Eye (tissue), 1 donor: Measurements from ENCODE around the gene RTEL1.
A peak's percentile ranks its signal among the peaks of the same experiment; 100 is the strongest.
"Not testable (repeated sequence)": the region's sequence is repeated elsewhere in the genome, so short reads cannot be mapped to it uniquely, and the experiment has no call there.

Experiments used
- DNase-seq: peaks from one replicate; pipeline ENCODE4 v3.0.0-alpha.2; 2015

The RTEL1 gene

DNA sequence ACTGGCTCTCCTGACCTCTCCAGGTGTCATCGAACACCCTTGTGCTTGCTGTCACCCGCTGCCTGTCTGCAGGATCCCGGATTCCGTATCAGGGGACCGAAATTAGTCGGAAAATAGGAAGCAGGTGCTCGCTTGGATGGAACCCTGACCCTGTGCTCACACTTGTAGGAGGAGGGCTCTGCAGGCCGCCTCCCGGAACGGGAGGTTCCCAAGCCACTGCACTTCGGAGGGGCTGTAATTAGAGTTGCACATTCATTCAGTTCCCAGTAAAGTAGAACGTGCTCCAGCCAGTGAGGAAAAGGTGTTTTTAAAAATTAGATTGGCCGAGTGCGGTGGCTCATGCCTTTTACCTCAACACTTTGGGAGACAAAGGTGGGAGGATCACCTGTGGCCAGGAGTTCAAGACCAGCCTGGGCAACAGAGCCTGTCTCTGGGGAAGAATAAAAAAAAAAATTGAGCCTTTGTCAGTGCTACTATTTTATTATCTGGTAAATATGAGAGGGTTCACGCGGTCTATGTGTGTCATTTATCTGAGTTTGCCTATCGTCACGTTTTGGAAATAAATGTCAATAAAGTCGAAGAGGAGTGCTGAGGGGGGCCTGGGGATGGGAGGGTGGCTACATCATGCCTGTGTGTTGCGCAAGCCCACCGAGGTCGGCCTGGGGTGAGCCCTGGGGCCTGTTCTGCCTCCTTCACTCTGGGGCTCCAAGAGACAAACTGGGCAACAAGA, 29.7 kb upstream of the RTEL1 start:
- DNase-seq: peak; percentile 47

DNA sequence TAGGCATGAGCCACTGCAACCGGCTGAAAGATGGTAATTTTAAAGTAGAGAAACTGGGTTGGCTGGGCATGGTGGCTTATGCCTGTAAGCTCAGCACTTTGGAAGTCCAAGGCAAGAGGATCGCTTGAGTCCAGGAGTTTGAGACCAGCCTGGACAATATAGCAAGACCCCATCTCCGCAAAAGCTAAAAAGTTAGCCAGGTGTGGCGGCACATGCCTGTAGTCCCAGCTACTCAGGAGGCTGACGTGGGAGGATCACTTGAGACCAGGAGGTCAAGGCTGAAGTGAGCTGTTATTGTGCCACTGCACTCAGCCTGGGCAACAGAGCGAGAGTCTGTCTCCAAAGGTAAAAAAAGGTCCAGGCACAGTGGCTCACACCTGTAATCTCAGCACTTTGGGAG, 27.2 kb upstream of the RTEL1 start:
- DNase-seq: not testable (repeated sequence)

DNA sequence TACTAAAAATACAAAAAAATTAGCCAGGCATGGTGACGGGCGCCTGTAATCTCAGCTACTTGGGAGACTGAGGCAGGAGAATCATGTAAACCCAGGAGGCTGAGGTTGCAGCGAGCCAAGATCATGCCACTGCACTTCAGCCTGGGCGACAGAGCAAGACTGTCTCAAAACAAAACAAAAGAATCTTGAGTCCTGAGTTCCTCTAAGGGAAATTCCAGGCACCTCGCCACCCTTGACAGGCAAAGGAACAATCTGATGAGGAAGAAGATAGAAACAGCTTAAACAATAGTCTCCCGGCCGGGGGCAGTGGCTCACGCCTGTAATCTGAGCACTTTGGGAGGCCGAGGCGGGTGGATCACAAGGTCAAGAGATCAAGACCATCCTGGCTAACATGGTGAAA, 26.7 kb upstream of the RTEL1 start:
- not testable (repeated sequence) for DNase-seq

- DNase-seq: no peak
Measured at GRCh38 chr20:63633732-63634131, 24.4 kb upstream of the RTEL1 start.

- DNase-seq: no peak
Measured at GRCh38 chr20:63635431-63636141, 22.5 kb upstream of the RTEL1 start.

- peak; percentile 79 for DNase-seq
Measured at GRCh38 chr20:63636752-63637628, 21.1 kb upstream of the RTEL1 start.

GRCh38 chr20:63639093-63639975, 18.8 kb upstream of the RTEL1 start:
- no peak for DNase-seq

DNA sequence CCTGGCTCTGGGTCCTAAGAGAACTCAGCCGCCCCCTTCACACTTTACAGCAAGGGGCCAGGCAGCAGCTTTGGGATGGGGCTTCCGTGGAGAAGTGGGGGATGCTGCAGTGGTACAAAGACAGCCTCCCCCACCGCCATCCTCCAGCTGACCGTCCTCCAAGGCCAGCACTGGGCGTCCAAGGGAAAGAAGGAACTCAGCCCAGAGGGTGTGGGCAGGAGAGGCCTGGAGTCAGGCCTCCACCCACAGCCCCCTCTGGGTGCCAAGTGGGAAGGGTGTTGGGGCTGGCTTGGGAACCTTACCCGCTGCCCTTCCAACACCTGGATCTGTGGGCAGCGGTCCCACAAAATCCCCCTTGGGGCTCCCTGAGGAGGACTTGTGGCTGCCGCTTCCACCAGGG, 18.0 kb upstream of the RTEL1 start:
- DNase-seq: no peak

GRCh38 chr20:63640686-63641085, 17.4 kb upstream of the RTEL1 start:
- not testable (repeated sequence) for DNase-seq

- DNase-seq: no peak
Measured at GRCh38 chr20:63641146-63641791, 16.8 kb upstream of the RTEL1 start.

DNA sequence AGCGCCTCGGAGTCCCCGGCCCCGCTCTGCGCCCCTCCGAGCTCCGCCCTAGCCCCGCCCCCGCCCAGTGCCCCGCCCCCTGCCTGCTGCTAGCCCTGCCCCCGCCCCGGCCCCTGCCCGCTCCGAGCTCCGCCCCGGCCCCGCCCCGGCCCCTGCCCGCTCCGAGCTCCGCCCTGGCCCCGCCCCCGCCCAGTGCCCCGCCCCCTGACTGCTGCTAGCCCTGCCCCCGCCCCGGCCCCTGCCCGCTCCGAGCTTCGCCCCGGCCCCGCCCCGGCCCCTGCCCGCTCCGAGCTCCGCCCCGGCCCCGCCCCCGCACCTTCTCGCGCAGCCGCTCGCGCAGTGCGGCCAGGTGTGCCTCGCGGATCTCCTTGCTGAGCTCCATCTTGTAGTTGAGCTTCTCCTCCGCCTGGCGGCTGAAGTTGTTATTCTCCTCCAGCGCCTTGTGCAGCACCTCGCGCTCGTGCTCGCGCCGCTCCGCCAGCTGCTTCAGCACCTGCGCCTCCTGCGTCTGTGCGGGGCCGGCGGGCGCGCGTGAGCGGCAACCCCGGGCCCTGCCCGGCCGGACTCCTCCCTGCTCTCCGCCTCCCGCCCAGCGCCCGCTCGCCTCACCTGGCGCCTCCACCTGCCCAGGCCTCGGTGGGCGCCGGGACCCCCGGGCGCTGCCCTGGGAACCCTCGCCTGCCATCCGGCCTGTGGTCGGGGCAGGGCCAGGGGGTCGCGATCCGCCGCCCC, 16.2 kb upstream of the RTEL1 start:
- peak; percentile 93 for DNase-seq

GRCh38 chr20:63642527-63643247, 15.4 kb upstream of the RTEL1 start:
- peak; percentile 42 for DNase-seq

GRCh38 chr20:63643499-63643898, 14.6 kb upstream of the RTEL1 start:
- DNase-seq: no peak

- DNase-seq: no peak
Measured at GRCh38 chr20:63643946-63644345, 14.2 kb upstream of the RTEL1 start.

DNA sequence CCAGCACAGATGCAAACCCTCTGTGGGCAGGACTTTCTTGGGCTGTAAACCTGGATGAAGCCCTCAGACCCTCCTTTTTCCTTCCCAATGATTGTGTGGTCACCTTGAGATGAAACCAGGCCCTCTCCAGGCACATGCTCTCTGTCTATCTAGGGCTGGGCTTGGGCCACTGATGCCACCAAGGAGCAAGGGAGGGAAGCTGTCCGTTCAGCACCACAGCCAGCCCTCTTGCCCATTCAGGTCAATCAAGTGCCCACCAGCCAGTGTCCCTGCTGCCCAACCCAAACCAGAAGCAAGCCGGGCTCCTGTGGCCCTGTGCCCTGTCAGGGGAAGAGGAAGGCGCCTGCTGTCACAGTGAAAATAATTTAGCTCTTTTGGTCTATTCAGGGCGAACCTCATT, 12.9 kb upstream of the RTEL1 start:
- no peak for DNase-seq

DNA sequence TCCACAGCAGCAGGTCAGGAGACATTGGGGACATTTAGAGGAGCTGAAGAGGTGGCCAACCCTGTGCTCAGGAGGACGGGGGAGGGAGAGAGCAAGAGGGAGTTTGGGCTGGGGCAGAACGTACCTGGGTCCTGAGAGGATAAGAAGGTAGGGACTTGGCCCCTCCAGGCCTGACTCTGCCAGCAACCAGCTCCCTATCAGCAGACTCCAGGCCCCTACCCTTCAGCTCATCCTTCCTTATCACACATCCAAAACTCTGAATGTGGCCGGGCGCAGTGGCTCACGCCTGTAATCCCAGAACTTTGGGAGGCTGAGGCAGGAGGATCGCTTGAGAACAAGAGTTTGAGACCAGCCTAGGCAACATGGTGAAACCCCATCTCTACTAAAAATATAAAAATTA, 9.9 kb upstream of the RTEL1 start:
- no peak for DNase-seq

- DNase-seq: no peak
Measured at GRCh38 chr20:63648895-63649589, 9.1 kb upstream of the RTEL1 start.

DNA sequence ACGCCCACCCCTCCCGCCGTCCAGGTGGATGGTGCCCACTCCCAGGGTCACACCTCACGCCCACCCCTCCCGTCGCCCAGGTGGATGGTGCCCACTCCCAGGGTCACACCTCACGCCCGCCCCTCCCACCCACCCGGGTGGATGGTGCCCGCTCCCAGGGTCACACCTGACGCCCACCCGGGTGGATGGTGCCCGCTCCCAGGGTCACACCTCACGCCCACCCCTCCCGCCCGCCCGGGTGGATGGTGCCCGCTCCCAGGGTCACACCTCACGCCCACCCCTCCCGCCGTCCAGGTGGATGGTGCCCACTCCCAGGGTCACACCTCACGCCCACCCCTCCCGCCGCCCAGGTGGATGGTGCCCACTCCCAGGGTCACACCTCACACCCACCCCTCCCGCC, 7.6 kb upstream of the RTEL1 start:
- not testable (repeated sequence) for DNase-seq

DNA sequence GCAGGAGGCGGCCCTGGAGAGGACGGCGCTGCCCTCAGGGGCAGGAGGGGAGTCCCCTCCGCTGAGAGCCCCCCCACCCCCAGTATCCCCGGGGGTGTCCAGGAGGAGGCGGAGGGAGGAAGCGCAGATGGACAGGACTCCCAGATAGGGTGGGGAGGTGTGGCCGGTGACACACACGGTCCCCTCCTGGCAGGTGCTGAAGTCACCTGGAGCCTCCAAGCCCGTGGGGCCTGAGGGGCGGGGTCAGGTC, 6.2 kb upstream of the RTEL1 start:
- no peak for DNase-seq
